A673 (cell line): ENCODE data around the gene REXO4. TPM values are rescaled to one million over a fixed set of nuclear protein-coding genes. Genes with fewer than 3 reads are reported as not detected.

Source experiments
- BruUV-seq: library from RNA; stranded (reverse); fragments of 400-500 nt; replicated peaks from 2 replicates; lab custom pipeline; 2021; lab: Mats Ljungman, UMichigan
- CTCF ChIA-PET: fragments of 300-600 bp; sonication (Branson Sonifier 250); formaldehyde crosslinking; loops from one replicate; lab custom pipeline; 2022; ENCODE audit warnings: antibody characterized with exemption; lab: Charles Lee
- POLR2A ChIA-PET: fragments of 300-600 bp; sonication (Branson Sonifier 250); formaldehyde crosslinking; loops from one replicate; lab custom pipeline; 2022; ENCODE audit warnings: antibody characterized with exemption; ENCODE audit not compliant: low non-redundant PET; lab: Charles Lee
- DNase-seq: peaks from one replicate; pipeline ENCODE4 v3.0.0-alpha.2; 2015; ENCODE audit warnings: low spot score
- H3K27ac ChIP-seq: fragments of 200-600 bp; sonication (generic); 2 replicates; pipeline ENCODE4 v1.5.1; 2016; ENCODE audit warnings: mixed run types, low read depth, mild to moderate bottlenecking, mixed read lengths, antibody characterized with exemption, low read length; ENCODE audit not compliant: poor library complexity, severe bottlenecking
- H3K27me3 ChIP-seq: fragments of 200-600 bp; sonication (generic); replicated peaks from 2 replicates; pipeline ENCODE4 v1.6.1; 2017; ENCODE audit warnings: mixed run types, low read depth, mild to moderate bottlenecking, mixed read lengths, antibody characterized with exemption, low read length; ENCODE audit not compliant: insufficient read depth, poor library complexity
- H3K36me3 ChIP-seq: fragments of 200-600 bp; sonication (generic); 2 replicates; pipeline ENCODE4 v1.6.1; 2016; ENCODE audit warnings: mixed run types, mild to moderate bottlenecking, mixed read lengths, antibody characterized with exemption, low read length; ENCODE audit not compliant: insufficient read depth, poor library complexity, severe bottlenecking
- H3K4me1 ChIP-seq: fragments of 200-600 bp; sonication (generic); 2 replicates; pipeline ENCODE4 v1.6.1; 2017; ENCODE audit warnings: mixed run types, mild to moderate bottlenecking, mixed read lengths, antibody characterized with exemption, low read length; ENCODE audit not compliant: insufficient read depth, poor library complexity, severe bottlenecking
- H3K4me3 ChIP-seq: fragments of 200-600 bp; sonication (generic); 2 replicates; pipeline ENCODE4 v1.5.1; 2016; ENCODE audit warnings: low read depth, mixed run types, mild to moderate bottlenecking, mixed read lengths, low read length; ENCODE audit not compliant: poor library complexity, severe bottlenecking
- H3K9me3 ChIP-seq: fragments of 200-600 bp; sonication (generic); 2 replicates; pipeline ENCODE4 v1.6.1; 2016; ENCODE audit warnings: mixed run types, low read depth, mild to moderate bottlenecking, mixed read lengths, antibody characterized with exemption, low read length; ENCODE audit not compliant: poor library complexity, severe bottlenecking
- CTCF ChIP-seq: fragments of 300-800, 200-600 bp; sonication (generic); conservative IDR thresholded peaks from 2 replicates; pipeline ENCODE4 v1.5.1; 2017; ENCODE audit warnings: low read depth, mild to moderate bottlenecking, antibody characterized with exemption, low read length, moderate library complexity, mixed read lengths
- EZH2 ChIP-seq: fragments of 200-600 bp; sonication (generic); IDR thresholded peaks from 2 replicates; pipeline ENCODE4 v1.6.1; 2017; ENCODE audit warnings: borderline replicate concordance, low read depth, mild to moderate bottlenecking, mixed read lengths, antibody characterized with exemption, low read length; ENCODE audit not compliant: poor library complexity, severe bottlenecking
- intact Hi-C: fragments of 100-400 bp; cut with micrococcal nuclease; formaldehyde crosslinking; loops from one replicate; pipeline ENCODE4 v1.10.0; 2022; ENCODE audit not compliant: unreplicated experiment
- total RNA-seq: library from RNA; stranded (reverse); gene quantifications from 2 replicates; pipeline ENCODE4 v1.2.3, GENCODE V29; 2021

The REXO4 gene
- total RNA-seq, 1 experiment from 2014 or later, result 35.9 TPM

- BruUV-seq, result no TSS peak
- no peak for DNase-seq
- intact Hi-C loops, result no loop called here
Measured at GRCh38 chr9:133436681-133437080, 18.9 kb upstream of the REXO4 start.

GRCh38 chr9:133433351-133433843, 15.6 kb upstream of the REXO4 start:
- TF ChIP-seq EZH2 (no peak), CTCF (no peak)
- no peak for DNase-seq
- Histone ChIP-seq H3K27ac (no peak overlapping the region), H3K4me3 (no peak overlapping the region), H3K36me3 (no peaks in the 10 kb centered on the region), H3K27me3 (no peaks in the 10 kb centered on the region), H3K4me1 (no peaks in the 10 kb centered on the region), H3K9me3 (no peaks in the 10 kb centered on the region)
- CTCF ChIA-PET, result interaction anchor here (0.6 kb wide), 1 partner anchor 11 kb away, joined by 5 read pairs; no protein-coding TSS in a partner anchor
- intact Hi-C loops, result no loop called here
- no TSS peak for BruUV-seq
- POLR2A ChIA-PET, result no interaction called here

More at GRCh38 chr9:133436681-133437080, 18.9 kb upstream of the REXO4 start:
- no peaks in the 10 kb centered on the region for H3K4me1 ChIP-seq
- no peak overlapping the region for H3K4me3 ChIP-seq
- TF ChIP-seq CTCF (no peak), EZH2 (no peak)
- no peaks in the 10 kb centered on the region for H3K9me3 ChIP-seq
- ChIA-PET CTCF (no interaction called here), POLR2A (no interaction called here)
- no peaks in the 10 kb centered on the region for H3K36me3 ChIP-seq
- H3K27ac ChIP-seq, result no peak overlapping the region
- H3K27me3 ChIP-seq, result no peaks in the 10 kb centered on the region

GRCh38 chr9:133430244-133430643, 12.4 kb upstream of the REXO4 start:
- intact Hi-C loops, result no loop called here
- CTCF ChIA-PET, result no interaction called here
- H3K27ac ChIP-seq, result no peak overlapping the region
- no peak overlapping the region for H3K4me3 ChIP-seq
- peaks cover 7% of the 10 kb centered on the region for H3K27me3 ChIP-seq
- no peaks in the 10 kb centered on the region for H3K36me3 ChIP-seq
- no peaks in the 10 kb centered on the region for H3K9me3 ChIP-seq
- TF ChIP-seq CTCF, result no peak
- no peaks in the 10 kb centered on the region for H3K4me1 ChIP-seq
- POLR2A ChIA-PET, result no interaction called here
- no peak for DNase-seq
- no TSS peak for BruUV-seq
